ENCODE measurements around the gene ACTL10.
"Not testable (repeated sequence)": the region's sequence is repeated elsewhere in the genome, so short reads cannot be mapped to it uniquely, and the experiment has no call there.

Gene ACTL10

DNA sequence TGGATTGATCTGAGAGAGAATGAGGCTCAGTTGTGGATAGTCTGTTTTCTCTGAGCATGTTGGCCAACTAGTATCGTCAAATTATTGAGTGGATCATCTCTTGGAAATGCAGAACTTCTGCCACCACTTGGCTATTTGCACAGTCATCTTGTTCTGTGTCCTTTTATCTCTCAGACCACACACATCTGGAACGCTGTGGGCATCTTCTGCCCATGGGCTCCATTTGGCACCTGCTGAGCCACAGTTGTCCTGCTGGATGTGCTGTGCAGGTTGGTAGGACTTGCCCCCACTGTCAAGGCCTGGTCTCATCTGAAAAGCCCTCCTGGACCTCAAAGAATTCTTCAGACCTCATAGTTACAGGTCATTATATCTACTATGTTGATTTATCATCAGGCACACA, 21.3 kb upstream of the ACTL10 start:
- no peak overlapping the region for H3K27ac ChIP-seq
- H3K4me3 ChIP-seq (ENCODE audit: low read depth, low read length) = no peak overlapping the region
- H3K79me2 ChIP-seq = no peaks in the 10 kb centered on the region
- no peaks in the 10 kb centered on the region for H3K9me3 ChIP-seq (ENCODE audit: control insufficient read depth, low read length)
- H3K9ac ChIP-seq = no peak overlapping the region
- TF ChIP-seq, protein P1, sequence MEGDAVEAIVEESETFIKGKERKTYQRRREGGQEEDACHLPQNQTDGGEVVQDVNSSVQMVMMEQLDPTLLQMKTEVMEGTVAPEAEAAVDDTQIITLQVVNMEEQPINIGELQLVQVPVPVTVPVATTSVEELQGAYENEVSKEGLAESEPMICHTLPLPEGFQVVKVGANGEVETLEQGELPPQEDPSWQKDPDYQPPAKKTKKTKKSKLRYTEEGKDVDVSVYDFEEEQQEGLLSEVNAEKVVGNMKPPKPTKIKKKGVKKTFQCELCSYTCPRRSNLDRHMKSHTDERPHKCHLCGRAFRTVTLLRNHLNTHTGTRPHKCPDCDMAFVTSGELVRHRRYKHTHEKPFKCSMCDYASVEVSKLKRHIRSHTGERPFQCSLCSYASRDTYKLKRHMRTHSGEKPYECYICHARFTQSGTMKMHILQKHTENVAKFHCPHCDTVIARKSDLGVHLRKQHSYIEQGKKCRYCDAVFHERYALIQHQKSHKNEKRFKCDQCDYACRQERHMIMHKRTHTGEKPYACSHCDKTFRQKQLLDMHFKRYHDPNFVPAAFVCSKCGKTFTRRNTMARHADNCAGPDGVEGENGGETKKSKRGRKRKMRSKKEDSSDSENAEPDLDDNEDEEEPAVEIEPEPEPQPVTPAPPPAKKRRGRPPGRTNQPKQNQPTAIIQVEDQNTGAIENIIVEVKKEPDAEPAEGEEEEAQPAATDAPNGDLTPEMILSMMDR (IDR thresholded peaks at IDR 0.05) = no peak
- H3K36me3 ChIP-seq (ENCODE audit: control insufficient read depth, insufficient read depth, low read length) = no peaks in the 10 kb centered on the region
- no peaks in the 10 kb centered on the region for H3K27me3 ChIP-seq (ENCODE audit: control insufficient read depth, insufficient read depth, low read length)
- no peak overlapping the region for H2AFZ ChIP-seq
- H3K4me1 ChIP-seq = no peaks in the 10 kb centered on the region
- peak overlapping the region; percentile 25 for H3K4me2 ChIP-seq (ENCODE audit: low read length)

DNA sequence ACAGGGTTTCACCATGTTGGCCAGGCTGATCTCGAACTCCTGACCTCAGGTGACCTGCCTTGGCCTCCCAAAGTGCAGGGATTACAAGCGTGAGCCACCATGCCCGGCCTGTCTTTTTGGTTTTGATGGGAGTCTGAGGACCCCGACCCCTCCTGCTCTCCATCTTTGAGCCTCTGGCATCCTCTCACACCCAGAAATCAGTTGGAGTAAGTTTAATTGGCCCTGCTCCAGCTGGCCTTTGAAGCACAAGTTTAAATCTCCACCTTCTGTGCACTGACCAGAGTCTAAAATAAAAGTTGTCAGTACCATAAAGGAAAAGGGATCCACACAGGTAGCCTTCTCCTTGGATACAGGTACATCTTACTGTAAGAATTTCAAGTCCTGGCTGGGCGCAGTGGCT, 20.6 kb upstream of the ACTL10 start:
- Histone ChIP-seq H3K9ac (no peak overlapping the region), H3K27ac (no peak overlapping the region), H3K27me3 (ENCODE audit: control insufficient read depth, insufficient read depth, low read length) (no peaks in the 10 kb centered on the region), H3K9me3 (ENCODE audit: control insufficient read depth, low read length) (no peaks in the 10 kb centered on the region), H3K36me3 (ENCODE audit: control insufficient read depth, insufficient read depth, low read length) (no peaks in the 10 kb centered on the region), H3K4me2 (ENCODE audit: low read length) (no peak overlapping the region), H3K4me3 (ENCODE audit: low read depth, low read length) (no peak overlapping the region), H2AFZ (no peak overlapping the region), H3K4me1 (no peaks in the 10 kb centered on the region), H3K79me2 (no peaks in the 10 kb centered on the region)
- TF ChIP-seq, protein P1 (IDR thresholded peaks at IDR 0.05) = no peak

DNA sequence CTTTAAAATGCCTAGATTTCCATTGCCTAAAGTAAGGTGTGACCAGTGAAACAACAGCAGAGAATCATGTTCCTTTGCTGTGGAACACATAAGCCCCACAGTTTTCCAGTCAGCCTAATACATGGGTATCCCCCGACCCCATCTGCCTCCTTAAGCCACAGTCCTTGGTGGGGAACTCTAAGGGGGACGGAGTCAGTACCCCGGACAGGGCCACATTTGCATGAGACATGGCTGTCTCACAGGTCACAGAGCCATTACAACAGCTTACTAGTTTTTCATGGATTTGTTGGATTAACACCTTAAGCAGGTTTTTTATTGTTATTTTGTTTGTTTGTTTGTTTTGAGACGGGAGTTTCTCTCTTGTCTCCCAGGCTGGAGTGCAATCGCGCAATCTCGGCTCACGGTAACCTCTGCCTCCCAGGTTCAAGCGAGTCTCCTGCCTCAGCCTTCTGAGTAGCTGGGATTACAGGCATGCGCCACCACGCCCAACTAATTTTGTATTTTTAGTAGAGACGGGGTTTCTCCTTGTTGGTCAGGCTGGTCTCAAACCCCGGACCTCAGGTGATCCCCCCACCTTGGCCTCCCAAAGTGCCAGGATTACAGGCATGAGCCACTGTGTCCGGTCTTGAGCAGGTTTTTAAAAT, 19.7 kb upstream of the ACTL10 start:
- H3K4me3 ChIP-seq (ENCODE audit: low read depth, low read length); H3K27ac ChIP-seq: not testable (repeated sequence)

DNA sequence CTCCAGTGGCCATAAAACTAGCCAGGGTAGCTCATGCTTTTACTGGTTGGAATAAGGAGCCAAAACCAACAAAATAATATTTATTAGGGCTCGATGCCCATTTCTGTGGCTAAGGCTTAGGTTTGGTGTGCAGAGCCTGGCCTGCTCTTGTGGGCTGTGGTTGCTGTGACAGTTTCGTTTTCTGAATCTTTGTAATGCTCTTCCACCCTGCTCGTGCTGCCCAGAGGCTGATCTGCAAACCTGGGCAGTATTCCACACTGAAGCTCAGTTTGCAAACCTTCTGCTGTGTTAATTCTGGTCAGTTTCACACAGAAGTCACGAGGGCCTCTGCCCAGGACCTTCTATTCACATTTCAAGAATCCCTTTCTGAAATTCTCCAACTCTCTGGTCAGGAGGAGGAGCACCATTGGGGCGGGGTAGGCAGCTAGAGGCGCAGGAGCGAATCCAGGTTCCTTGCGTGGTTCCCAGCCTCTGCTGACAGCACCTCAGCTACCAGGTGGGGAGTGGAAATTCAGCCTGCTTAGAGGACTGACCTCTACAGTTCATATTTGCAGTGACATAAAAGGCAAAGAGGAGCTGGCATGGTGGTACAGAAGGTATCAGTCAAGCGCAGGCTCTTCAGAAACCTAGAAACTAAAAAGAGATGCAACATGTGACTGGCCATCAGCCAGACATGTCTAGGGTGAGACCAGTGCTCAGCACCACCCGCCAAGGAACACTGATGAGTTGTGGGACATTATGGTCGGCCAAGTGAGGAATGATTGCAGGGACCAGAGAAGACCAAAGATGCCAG, 18.9 kb upstream of the ACTL10 start:
- no peaks in the 10 kb centered on the region for H3K9me3 ChIP-seq (ENCODE audit: control insufficient read depth, low read length)
- no peak overlapping the region for H3K4me2 ChIP-seq (ENCODE audit: low read length)
- TF ChIP-seq, protein P1 (IDR thresholded peaks at IDR 0.05) = no peak
- H3K36me3 ChIP-seq (ENCODE audit: control insufficient read depth, insufficient read depth, low read length) = no peaks in the 10 kb centered on the region
- H3K9ac ChIP-seq = no peak overlapping the region
- no peak overlapping the region for H3K27ac ChIP-seq
- no peak overlapping the region for H2AFZ ChIP-seq
- no peak overlapping the region for H3K4me3 ChIP-seq (ENCODE audit: low read depth, low read length)
- H3K27me3 ChIP-seq (ENCODE audit: control insufficient read depth, insufficient read depth, low read length) = no peaks in the 10 kb centered on the region
- H3K4me1 ChIP-seq = no peaks in the 10 kb centered on the region
- no peaks in the 10 kb centered on the region for H3K79me2 ChIP-seq

More for the DNA sequence above, 19.7 kb upstream of the ACTL10 start:
- not testable (repeated sequence) for H3K36me3 ChIP-seq (ENCODE audit: control insufficient read depth, insufficient read depth, low read length); H3K27me3 ChIP-seq (ENCODE audit: control insufficient read depth, insufficient read depth, low read length); H3K79me2 ChIP-seq; H3K4me2 ChIP-seq (ENCODE audit: low read length); H3K9ac ChIP-seq; H3K9me3 ChIP-seq (ENCODE audit: control insufficient read depth, low read length); H2AFZ ChIP-seq; H3K4me1 ChIP-seq

DNA sequence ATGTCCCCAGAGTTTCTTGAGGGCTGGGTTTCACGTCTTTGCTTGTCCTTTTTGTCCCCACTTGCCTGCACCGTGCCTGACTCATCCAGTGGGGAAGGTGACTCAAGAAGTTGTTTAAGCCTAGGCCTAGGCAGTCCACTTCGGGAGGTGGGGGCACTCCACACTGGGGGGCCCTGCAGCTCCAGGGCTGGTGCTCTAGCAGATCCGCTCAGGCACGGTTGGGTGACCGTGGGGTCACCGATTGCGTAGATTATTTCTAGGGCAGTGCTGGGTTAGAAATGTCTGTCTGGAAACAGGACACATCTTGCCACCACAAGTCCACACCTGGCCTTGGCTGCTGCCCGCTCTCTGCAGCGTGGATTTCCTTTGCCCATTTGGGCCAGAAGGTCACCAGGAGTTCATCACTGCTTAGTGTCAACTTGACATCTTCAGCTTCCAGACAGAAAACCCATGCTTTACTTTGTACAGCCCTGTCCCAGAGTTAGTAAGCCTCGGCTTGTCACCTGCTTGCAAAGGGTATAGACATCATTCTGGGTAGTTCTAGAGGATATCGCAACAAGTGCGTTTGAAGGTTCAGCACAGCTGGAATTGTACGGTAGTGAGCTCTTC, 18.2 kb upstream of the ACTL10 start:
- Histone ChIP-seq H3K4me2 (ENCODE audit: low read length) (no peak overlapping the region), H3K79me2 (no peaks in the 10 kb centered on the region), H3K27me3 (ENCODE audit: control insufficient read depth, insufficient read depth, low read length) (no peaks in the 10 kb centered on the region), H3K36me3 (ENCODE audit: control insufficient read depth, insufficient read depth, low read length) (no peaks in the 10 kb centered on the region), H3K4me3 (ENCODE audit: low read depth, low read length) (no peak overlapping the region), H3K27ac (no peak overlapping the region), H3K9ac (no peak overlapping the region), H3K4me1 (peaks cover 2% of the 10 kb centered on the region), H2AFZ (no peak overlapping the region), H3K9me3 (ENCODE audit: control insufficient read depth, low read length) (no peaks in the 10 kb centered on the region)
- TF ChIP-seq, protein P1 (IDR thresholded peaks at IDR 0.05) = no peak
